ENCODE measurements around the gene SPRR2D. TPM values are rescaled to one million over a fixed set of nuclear protein-coding genes. Genes with fewer than 3 reads are reported as not detected.

SPRR2D gene
- total and polyA plus RNA-seq, 2 donors (not counting 1 experiment from before 2014, with no cell fraction given), result not detected

DNA sequence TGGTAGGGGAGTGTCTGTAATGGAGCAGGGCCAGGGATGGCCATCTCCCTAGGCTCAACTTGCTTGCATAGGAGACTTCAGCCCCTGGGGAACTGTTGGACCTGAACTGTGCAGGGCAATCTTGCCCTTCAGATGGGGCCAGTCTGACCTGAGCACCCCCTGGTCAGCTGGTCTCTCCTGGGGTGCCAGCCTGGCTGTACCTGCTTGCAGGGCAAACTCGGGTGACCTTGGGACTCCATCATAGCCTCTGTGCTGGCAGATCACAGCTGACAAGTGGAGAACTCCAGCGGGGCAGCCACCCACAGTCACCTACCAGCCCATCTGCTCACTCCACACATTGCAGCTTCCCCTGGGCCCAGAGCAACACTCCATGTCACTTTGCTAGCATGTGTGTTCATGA lies 8.3 kb upstream of the SPRR2D start:
- Histone ChIP-seq H4K20me1 (ENCODE audit: control insufficient read depth, extremely low read depth, insufficient read depth, low read length) (no peaks in the 10 kb centered on the region), H3K9ac (ENCODE audit: insufficient read depth, low read length) (no peak overlapping the region), H3K4me2 (ENCODE audit: extremely low read depth, insufficient read depth, low read length) (no peak overlapping the region), H3K27ac (ENCODE audit: insufficient read depth, low read length) (no peak overlapping the region), H3K27me3 (ENCODE audit: control insufficient read depth, insufficient read depth, low read length) (no peaks in the 10 kb centered on the region), H2AFZ (ENCODE audit: low read length) (no peak overlapping the region), H3K36me3 (ENCODE audit: control insufficient read depth, insufficient read depth, low read length) (no peaks in the 10 kb centered on the region), H3K4me3 (replicated peaks in 1 of 4; ENCODE audit: control extremely low read depth in 1 of 4, insufficient read depth in 1 of 4, low read depth in 3 of 4, low read length in 4 of 4) (no peak overlapping the region), H3K4me1 (ENCODE audit: control insufficient read depth, extremely low read depth, insufficient read depth, low read length) (no peaks in the 10 kb centered on the region), H3K79me2 (ENCODE audit: control insufficient read depth, insufficient read depth, low read length) (no peaks in the 10 kb centered on the region), H3K9me3 (ENCODE audit: control insufficient read depth, insufficient read depth, low read depth, low read length) (no peaks in the 10 kb centered on the region)
- no peak for TF ChIP-seq EZH2 (IDR thresholded peaks at IDR 0.05; ENCODE audit: low read length, missing control alignments)
- DNase-seq (ENCODE audit: low read depth in 2 of 2), result no peak

- Histone ChIP-seq H3K9me3 (ENCODE audit: control insufficient read depth, insufficient read depth, low read depth, low read length) (no peaks in the 10 kb centered on the region), H2AFZ (ENCODE audit: low read length) (no peak overlapping the region), H3K27ac (ENCODE audit: insufficient read depth, low read length) (no peak overlapping the region), H3K9ac (ENCODE audit: insufficient read depth, low read length) (no peak overlapping the region), H3K79me2 (ENCODE audit: control insufficient read depth, insufficient read depth, low read length) (no peaks in the 10 kb centered on the region), H3K4me3 (replicated peaks in 1 of 4; ENCODE audit: control extremely low read depth in 1 of 4, insufficient read depth in 1 of 4, low read depth in 3 of 4, low read length in 4 of 4) (no peak overlapping the region), H3K27me3 (ENCODE audit: control insufficient read depth, insufficient read depth, low read length) (no peaks in the 10 kb centered on the region), H4K20me1 (ENCODE audit: control insufficient read depth, extremely low read depth, insufficient read depth, low read length) (no peaks in the 10 kb centered on the region), H3K4me2 (ENCODE audit: extremely low read depth, insufficient read depth, low read length) (no peak overlapping the region), H3K4me1 (ENCODE audit: control insufficient read depth, extremely low read depth, insufficient read depth, low read length) (no peaks in the 10 kb centered on the region), H3K36me3 (ENCODE audit: control insufficient read depth, insufficient read depth, low read length) (no peaks in the 10 kb centered on the region)
- TF ChIP-seq EZH2 (IDR thresholded peaks at IDR 0.05; ENCODE audit: low read length, missing control alignments), result no peak
- TF ChIP-seq, protein P1, sequence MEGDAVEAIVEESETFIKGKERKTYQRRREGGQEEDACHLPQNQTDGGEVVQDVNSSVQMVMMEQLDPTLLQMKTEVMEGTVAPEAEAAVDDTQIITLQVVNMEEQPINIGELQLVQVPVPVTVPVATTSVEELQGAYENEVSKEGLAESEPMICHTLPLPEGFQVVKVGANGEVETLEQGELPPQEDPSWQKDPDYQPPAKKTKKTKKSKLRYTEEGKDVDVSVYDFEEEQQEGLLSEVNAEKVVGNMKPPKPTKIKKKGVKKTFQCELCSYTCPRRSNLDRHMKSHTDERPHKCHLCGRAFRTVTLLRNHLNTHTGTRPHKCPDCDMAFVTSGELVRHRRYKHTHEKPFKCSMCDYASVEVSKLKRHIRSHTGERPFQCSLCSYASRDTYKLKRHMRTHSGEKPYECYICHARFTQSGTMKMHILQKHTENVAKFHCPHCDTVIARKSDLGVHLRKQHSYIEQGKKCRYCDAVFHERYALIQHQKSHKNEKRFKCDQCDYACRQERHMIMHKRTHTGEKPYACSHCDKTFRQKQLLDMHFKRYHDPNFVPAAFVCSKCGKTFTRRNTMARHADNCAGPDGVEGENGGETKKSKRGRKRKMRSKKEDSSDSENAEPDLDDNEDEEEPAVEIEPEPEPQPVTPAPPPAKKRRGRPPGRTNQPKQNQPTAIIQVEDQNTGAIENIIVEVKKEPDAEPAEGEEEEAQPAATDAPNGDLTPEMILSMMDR (conservative IDR thresholded peaks at IDR 0.05 in 1 of 2, IDR thresholded peaks at IDR 0.05 in 1 of 2; ENCODE audit: low read depth in 1 of 2, low read length in 2 of 2), result no peak
- DNase-seq (ENCODE audit: low read depth in 2 of 2), result no peak
These were observed 5.7 kb downstream of the SPRR2D start for GRCh38 chr1:153035211-153035610.

DNA sequence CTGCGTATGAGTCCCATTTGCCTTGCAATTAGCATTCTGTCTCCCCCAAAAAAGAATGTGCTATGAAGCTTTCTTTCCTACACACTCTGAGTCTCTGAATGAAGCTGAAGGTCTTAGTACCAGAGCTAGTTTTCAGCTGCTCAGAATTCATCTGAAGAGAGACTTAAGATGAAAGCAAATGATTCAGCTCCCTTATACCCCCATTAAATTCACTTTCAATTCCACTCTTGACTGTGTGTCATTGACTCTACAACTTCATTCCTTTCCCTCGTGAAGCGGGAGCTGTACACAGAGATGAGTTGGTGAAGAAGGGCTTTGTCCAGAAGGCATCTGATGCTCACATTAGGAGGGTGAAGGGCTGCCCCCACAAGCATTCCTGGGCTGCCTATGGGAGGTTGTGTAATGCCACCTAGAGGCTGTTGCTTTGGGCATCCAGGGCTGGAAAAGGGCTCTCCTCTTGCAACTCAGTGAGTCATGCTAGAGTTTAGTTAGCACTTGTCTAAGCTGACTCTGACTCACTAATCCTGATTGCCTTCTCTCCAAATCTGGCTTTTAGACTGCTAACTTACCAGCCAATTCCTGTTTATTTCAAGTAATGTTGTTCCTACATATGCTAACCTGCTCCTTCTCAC lies 8.1 kb downstream of the SPRR2D start:
- Histone ChIP-seq H3K27me3 (ENCODE audit: control insufficient read depth, insufficient read depth, low read length) (no peaks in the 10 kb centered on the region), H3K4me3 (replicated peaks in 1 of 4; ENCODE audit: control extremely low read depth in 1 of 4, insufficient read depth in 1 of 4, low read depth in 3 of 4, low read length in 4 of 4) (no peak overlapping the region), H3K4me1 (ENCODE audit: control insufficient read depth, extremely low read depth, insufficient read depth, low read length) (no peaks in the 10 kb centered on the region), H4K20me1 (ENCODE audit: control insufficient read depth, extremely low read depth, insufficient read depth, low read length) (no peaks in the 10 kb centered on the region), H3K79me2 (ENCODE audit: control insufficient read depth, insufficient read depth, low read length) (no peaks in the 10 kb centered on the region), H3K4me2 (ENCODE audit: extremely low read depth, insufficient read depth, low read length) (no peak overlapping the region), H3K9ac (ENCODE audit: insufficient read depth, low read length) (no peak overlapping the region), H3K36me3 (ENCODE audit: control insufficient read depth, insufficient read depth, low read length) (no peaks in the 10 kb centered on the region), H2AFZ (ENCODE audit: low read length) (no peak overlapping the region), H3K9me3 (ENCODE audit: control insufficient read depth, insufficient read depth, low read depth, low read length) (no peaks in the 10 kb centered on the region), H3K27ac (ENCODE audit: insufficient read depth, low read length) (no peak overlapping the region)
- peak; percentile 17 to 59 for DNase-seq (ENCODE audit: low read depth in 2 of 2)
- TF ChIP-seq EZH2 (IDR thresholded peaks at IDR 0.05; ENCODE audit: low read length, missing control alignments), result no peak
- TF ChIP-seq, protein P1 (conservative IDR thresholded peaks at IDR 0.05 in 1 of 2, IDR thresholded peaks at IDR 0.05 in 1 of 2; ENCODE audit: low read depth in 1 of 2, low read length in 2 of 2), result peak in 1 of 2 donors; percentile 19

All from fibroblast of lung (primary cell).